MM.1S (cell line): ENCODE measurements around the gene ADAMTS18.

Experiments
- EZH2 ChIP-seq: fragments of 300-600 bp; sonication (generic); optimal IDR thresholded peaks from 2 replicates; pipeline ENCODE3; 2017; ENCODE audit warnings: low read depth, mild to moderate bottlenecking, antibody characterized with exemption, low read length, mixed read lengths
- TF ChIP-seq, protein P1 (sequence below): fragments of 300-600 bp; sonication (generic); IDR thresholded peaks from 2 replicates; pipeline ENCODE4 v1.5.1; 2016; ENCODE audit warnings: antibody characterized with exemption, low read length, mixed read lengths

DNA sequence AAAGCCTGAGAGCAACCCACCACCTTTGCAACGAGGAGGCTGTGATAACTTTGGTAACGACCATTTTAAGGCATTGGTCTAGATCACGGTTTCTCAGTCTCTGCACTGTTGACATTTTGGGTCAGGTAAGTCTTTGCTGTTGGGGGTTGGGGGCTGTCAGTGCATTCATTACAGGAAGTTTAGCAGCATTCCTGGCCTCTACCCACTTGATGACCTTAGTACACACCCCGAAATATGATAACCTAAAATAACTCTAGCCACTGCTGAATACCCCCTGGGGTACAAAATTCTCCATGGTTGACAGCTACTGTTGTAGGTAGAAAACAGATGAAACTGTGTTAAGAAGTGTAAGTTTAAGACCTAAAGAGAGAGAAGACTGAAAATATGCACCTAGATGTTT, 36.3 kb downstream of the ADAMTS18 start:
- TF ChIP-seq, protein P1, sequence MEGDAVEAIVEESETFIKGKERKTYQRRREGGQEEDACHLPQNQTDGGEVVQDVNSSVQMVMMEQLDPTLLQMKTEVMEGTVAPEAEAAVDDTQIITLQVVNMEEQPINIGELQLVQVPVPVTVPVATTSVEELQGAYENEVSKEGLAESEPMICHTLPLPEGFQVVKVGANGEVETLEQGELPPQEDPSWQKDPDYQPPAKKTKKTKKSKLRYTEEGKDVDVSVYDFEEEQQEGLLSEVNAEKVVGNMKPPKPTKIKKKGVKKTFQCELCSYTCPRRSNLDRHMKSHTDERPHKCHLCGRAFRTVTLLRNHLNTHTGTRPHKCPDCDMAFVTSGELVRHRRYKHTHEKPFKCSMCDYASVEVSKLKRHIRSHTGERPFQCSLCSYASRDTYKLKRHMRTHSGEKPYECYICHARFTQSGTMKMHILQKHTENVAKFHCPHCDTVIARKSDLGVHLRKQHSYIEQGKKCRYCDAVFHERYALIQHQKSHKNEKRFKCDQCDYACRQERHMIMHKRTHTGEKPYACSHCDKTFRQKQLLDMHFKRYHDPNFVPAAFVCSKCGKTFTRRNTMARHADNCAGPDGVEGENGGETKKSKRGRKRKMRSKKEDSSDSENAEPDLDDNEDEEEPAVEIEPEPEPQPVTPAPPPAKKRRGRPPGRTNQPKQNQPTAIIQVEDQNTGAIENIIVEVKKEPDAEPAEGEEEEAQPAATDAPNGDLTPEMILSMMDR, result no peak
- no peak for TF ChIP-seq EZH2
